Stimulated activated CD4-positive, alpha-beta T cell treated with anti-CD3 and anti-CD28 coated beads, TNF-alpha, amount 100 ng/mL, for 48 hours (primary cell): ENCODE results near the gene VPS13A.

Experiments
- DNase-seq, 3 donors: peaks; one replicate each; pipeline ENCODE4 v3.0.0-alpha.2; 2020; ENCODE audit warnings: low read depth in 3 of 3

Gene VPS13A

DNA sequence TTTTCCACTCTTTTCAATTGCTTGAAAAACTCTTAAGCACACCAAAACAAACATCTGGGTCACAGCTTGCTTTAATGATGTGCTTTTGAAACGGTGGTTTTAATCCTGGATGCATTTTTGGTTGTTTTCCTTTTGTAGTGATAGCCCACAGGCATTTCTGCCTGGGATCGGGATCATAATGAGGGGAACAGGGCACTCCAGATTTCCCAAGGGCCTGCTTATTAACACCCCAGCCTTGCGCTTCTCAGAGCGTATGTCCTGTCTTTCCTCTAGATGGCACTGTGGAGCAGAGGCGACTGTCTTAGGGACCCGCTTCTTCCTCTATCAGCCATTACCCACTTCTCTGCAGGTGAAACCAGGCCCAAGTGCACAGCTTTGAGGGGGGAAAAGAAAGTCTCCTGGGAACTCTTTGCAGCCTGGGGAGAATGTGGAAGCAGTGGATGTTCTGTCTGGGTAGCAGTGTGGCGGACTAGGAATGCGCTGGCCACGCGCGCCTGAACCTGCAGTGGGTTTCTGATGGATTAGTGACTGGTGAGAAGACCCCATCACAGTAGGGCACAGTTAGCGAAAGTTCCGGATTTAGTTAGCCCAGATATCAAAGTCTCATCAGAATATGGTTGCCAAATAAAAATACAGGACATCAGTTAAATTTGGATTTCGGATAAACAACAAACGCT lies 280.7 kb downstream of the VPS13A start:
- peak; percentile 38 to 59 (median 39) for DNase-seq

DNA sequence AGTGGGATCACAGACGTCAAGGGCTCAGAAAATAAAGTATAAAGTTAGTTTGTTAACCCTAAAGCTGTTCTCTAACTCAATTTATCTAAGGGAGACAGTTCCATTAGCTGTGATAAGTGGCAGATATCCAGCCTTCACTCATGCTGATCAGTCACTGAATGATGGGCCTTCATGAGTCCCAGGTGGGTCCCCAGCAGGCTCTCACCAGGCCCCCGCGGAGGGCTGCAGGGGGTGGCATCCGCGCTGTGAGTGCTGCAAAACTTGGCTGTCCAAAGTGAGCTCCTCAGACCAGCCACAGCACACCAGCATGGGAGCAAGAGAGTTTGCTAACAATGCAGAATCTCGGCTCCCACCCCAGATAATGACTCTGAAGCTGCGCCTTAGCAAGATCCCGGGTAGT lies 283.6 kb downstream of the VPS13A start:
- no peak for DNase-seq

DNA sequence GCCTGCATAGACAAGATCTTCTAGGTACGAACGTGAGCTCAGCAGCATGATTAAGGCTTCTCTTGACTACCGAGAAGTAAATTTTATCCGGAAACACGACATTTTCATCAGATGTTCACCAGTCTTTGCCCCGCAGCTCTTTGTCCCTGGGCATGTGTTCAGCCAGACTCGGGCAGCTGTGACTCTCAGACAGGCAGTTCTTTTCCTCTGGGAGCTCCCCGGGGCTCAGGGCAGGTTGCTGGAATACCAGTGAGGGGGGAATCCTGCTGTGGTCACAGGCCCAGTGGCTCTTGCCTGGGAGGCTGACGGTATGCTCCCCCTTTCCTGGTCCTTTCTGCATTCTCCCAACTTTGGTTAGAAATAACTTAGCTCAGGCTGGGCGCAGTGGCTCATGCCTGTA lies 284.7 kb downstream of the VPS13A start:
- DNase-seq, result no peak

DNA sequence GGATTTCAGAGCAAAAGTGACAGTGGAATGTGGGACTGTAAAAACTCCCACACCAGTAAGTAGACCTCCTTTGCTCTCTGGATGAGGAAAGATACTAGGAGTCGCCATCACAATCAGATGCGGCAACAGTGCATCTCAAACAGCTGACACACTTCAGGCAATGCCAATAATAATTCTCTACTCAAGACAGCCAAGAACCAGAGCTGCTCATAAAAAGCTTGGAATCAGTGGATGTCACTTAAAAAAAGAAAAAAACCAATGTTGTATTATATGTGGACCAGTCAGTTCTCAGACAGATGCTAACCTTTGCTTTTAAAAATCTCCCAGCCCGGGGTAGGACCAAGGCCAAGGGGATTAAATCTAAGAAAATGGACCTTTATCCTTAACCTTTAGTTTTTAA lies 285.8 kb downstream of the VPS13A start:
- DNase-seq, result no peak

DNA sequence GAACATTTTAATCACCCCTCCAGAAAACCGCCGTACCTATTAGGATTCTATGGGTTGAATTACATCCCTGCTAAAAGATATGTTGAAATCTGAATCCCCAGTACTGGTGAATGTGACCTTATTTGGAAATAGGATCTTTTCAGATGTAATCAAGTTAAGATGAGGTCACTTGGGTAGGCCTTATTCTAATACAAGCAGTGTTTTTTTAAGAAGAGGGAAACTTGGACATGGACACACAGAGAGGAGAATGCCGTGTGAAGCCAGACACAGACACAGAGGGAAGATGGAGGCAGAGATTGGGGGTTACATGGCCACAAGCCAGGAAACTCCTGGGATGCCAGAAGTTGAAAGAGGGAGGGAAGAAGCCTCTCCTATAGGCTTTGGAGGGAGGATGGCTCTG lies 287.3 kb downstream of the VPS13A start:
- DNase-seq, result no peak

DNA sequence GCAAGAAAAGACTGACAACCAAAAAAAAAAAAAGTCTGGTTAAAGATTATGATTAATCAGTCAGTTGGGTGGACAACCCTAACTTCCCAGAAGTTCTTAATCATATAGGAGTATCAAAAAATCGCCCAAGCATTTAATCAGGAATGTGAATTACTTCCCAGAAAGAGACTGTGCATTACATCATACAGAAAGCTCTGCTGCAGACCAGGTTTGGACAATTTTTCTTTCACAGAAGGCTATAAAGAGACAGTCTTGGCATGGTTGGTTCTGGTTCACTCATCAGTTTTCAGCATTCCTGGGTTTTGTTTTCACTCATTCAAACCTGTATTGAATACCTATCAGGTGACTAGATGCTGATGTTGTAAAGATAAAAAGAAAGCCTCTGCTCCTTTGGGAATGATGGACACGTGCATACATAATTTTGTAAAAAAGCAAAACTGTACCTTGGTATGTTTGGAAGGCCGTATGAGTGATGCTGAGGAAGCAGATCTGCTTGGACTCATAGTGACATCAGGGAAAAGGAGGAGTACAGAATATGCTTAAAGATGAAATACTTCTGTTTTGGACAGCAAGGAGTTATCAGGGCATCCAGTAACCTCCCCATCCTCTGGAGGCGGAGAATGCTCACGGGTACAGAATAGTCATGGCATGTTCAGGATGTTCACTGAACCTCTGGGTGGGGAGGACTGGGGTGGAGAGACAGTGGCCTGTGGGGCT lies 292.3 kb downstream of the VPS13A start:
- DNase-seq, result no peak
